ENCODE measurements around the gene PTPN2. TPM values are rescaled to one million over a fixed set of nuclear protein-coding genes. Genes with fewer than 3 reads are reported as not detected.

PTPN2 gene
- total RNA-seq, 1 experiment from 2014 or later: 46.9 TPM

GRCh38 chr18:12857215-12857905 is 26.7 kb downstream of the PTPN2 start:
- DNase-seq: no peak
- no peaks in the 10 kb centered on the region for H3K27me3 ChIP-seq (ENCODE audit: control insufficient read depth, insufficient read depth, low read length)
- no peaks in the 10 kb centered on the region; the same call in 1 of the 2 replicates for H3K36me3 ChIP-seq (replicated peaks; ENCODE audit: control insufficient read depth, insufficient read depth, low read length)
- H3K4me3 ChIP-seq (ENCODE audit: insufficient read depth, low read depth, low read length): no peak overlapping the region

GRCh38 chr18:12855916-12856315 is 28.1 kb downstream of the PTPN2 start:
- Histone ChIP-seq H3K4me3 (ENCODE audit: insufficient read depth, low read depth, low read length) (no peak overlapping the region), H3K27me3 (ENCODE audit: control insufficient read depth, insufficient read depth, low read length) (no peaks in the 10 kb centered on the region), H3K36me3 (replicated peaks; ENCODE audit: control insufficient read depth, insufficient read depth, low read length) (no peaks in the 10 kb centered on the region; the same call in 1 of the 2 replicates)
- no peak for DNase-seq

- no peak for DNase-seq
- Histone ChIP-seq H3K36me3 (replicated peaks; ENCODE audit: control insufficient read depth, insufficient read depth, low read length) (no peaks in the 10 kb centered on the region; the same call in 1 of the 2 replicates), H3K4me3 (ENCODE audit: insufficient read depth, low read depth, low read length) (no peak overlapping the region), H3K27me3 (ENCODE audit: control insufficient read depth, insufficient read depth, low read length) (no peaks in the 10 kb centered on the region)
These were observed 31.3 kb downstream of the PTPN2 start for GRCh38 chr18:12852566-12853315.

GRCh38 chr18:12851716-12852115 is 32.3 kb downstream of the PTPN2 start:
- Histone ChIP-seq H3K27me3 (ENCODE audit: control insufficient read depth, insufficient read depth, low read length) (no peaks in the 10 kb centered on the region), H3K36me3 (replicated peaks; ENCODE audit: control insufficient read depth, insufficient read depth, low read length) (no peaks in the 10 kb centered on the region; the same call in 1 of the 2 replicates), H3K4me3 (ENCODE audit: insufficient read depth, low read depth, low read length) (no peak overlapping the region)
- DNase-seq: no peak

- Histone ChIP-seq H3K27me3 (ENCODE audit: control insufficient read depth, insufficient read depth, low read length) (no peaks in the 10 kb centered on the region), H3K36me3 (replicated peaks; ENCODE audit: control insufficient read depth, insufficient read depth, low read length) (no peaks in the 10 kb centered on the region), H3K4me3 (ENCODE audit: insufficient read depth, low read depth, low read length) (no peak overlapping the region)
- no peak for DNase-seq
These were observed 34.5 kb downstream of the PTPN2 start for GRCh38 chr18:12849548-12849947.

- H3K4me3 ChIP-seq (ENCODE audit: insufficient read depth, low read depth, low read length): no peak overlapping the region
- H3K36me3 ChIP-seq (replicated peaks; ENCODE audit: control insufficient read depth, insufficient read depth, low read length): no peaks in the 10 kb centered on the region
- H3K27me3 ChIP-seq (ENCODE audit: control insufficient read depth, insufficient read depth, low read length): no peaks in the 10 kb centered on the region
- no peak for DNase-seq
These were observed 35.6 kb downstream of the PTPN2 start for GRCh38 chr18:12848405-12848804.

- Histone ChIP-seq H3K27me3 (ENCODE audit: control insufficient read depth, insufficient read depth, low read length) (no peaks in the 10 kb centered on the region), H3K36me3 (replicated peaks; ENCODE audit: control insufficient read depth, insufficient read depth, low read length) (no peaks in the 10 kb centered on the region), H3K4me3 (ENCODE audit: insufficient read depth, low read depth, low read length) (no peak overlapping the region)
- no peak for DNase-seq
These were observed 39.6 kb downstream of the PTPN2 start for GRCh38 chr18:12844391-12844790.

GRCh38 chr18:12843420-12844350 is 40.4 kb downstream of the PTPN2 start:
- no peak for DNase-seq
- no peaks in the 10 kb centered on the region for H3K36me3 ChIP-seq (replicated peaks; ENCODE audit: control insufficient read depth, insufficient read depth, low read length)
- H3K4me3 ChIP-seq (ENCODE audit: insufficient read depth, low read depth, low read length): no peak overlapping the region
- no peaks in the 10 kb centered on the region for H3K27me3 ChIP-seq (ENCODE audit: control insufficient read depth, insufficient read depth, low read length)

GRCh38 chr18:12842459-12843380 is 41.3 kb downstream of the PTPN2 start:
- H3K27me3 ChIP-seq (ENCODE audit: control insufficient read depth, insufficient read depth, low read length): no peaks in the 10 kb centered on the region
- H3K36me3 ChIP-seq (replicated peaks; ENCODE audit: control insufficient read depth, insufficient read depth, low read length): no peaks in the 10 kb centered on the region
- H3K4me3 ChIP-seq (ENCODE audit: insufficient read depth, low read depth, low read length): no peak overlapping the region
- DNase-seq: no peak

- Histone ChIP-seq H3K36me3 (replicated peaks; ENCODE audit: control insufficient read depth, insufficient read depth, low read length) (no peaks in the 10 kb centered on the region; the same call in 1 of the 2 replicates), H3K4me3 (ENCODE audit: insufficient read depth, low read depth, low read length) (no peak overlapping the region), H3K27me3 (ENCODE audit: control insufficient read depth, insufficient read depth, low read length) (no peaks in the 10 kb centered on the region)
- peak; percentile 28 for DNase-seq
These were observed 43.0 kb downstream of the PTPN2 start for GRCh38 chr18:12841070-12841469.

GRCh38 chr18:12840382-12840781 is 43.7 kb downstream of the PTPN2 start:
- Histone ChIP-seq H3K4me3 (ENCODE audit: insufficient read depth, low read depth, low read length) (no peak overlapping the region), H3K27me3 (ENCODE audit: control insufficient read depth, insufficient read depth, low read length) (no peaks in the 10 kb centered on the region)

GRCh38 chr18:12839526-12840196 is 44.4 kb downstream of the PTPN2 start:
- H3K36me3 ChIP-seq (replicated peaks; ENCODE audit: control insufficient read depth, insufficient read depth, low read length): no peaks in the 10 kb centered on the region; the same call in 1 of the 2 replicates
- no peaks in the 10 kb centered on the region for H3K27me3 ChIP-seq (ENCODE audit: control insufficient read depth, insufficient read depth, low read length)
- no peak for DNase-seq
- no peak overlapping the region for H3K4me3 ChIP-seq (ENCODE audit: insufficient read depth, low read depth, low read length)

More at GRCh38 chr18:12840382-12840781, 43.7 kb downstream of the PTPN2 start:
- H3K36me3 ChIP-seq (replicated peaks; ENCODE audit: control insufficient read depth, insufficient read depth, low read length): no peaks in the 10 kb centered on the region; the same call in 1 of the 2 replicates
- no peak for DNase-seq

- no peaks in the 10 kb centered on the region; the same call in 1 of the 2 replicates for H3K36me3 ChIP-seq (replicated peaks; ENCODE audit: control insufficient read depth, insufficient read depth, low read length)
- no peak for DNase-seq
- no peak overlapping the region for H3K4me3 ChIP-seq (ENCODE audit: insufficient read depth, low read depth, low read length)
- H3K27me3 ChIP-seq (ENCODE audit: control insufficient read depth, insufficient read depth, low read length): no peaks in the 10 kb centered on the region
These were observed 44.9 kb downstream of the PTPN2 start for GRCh38 chr18:12839057-12839525.

Measured in H7 (cell line).